Retinal pigment epithelial cell (primary cell): Measurements from ENCODE around the gene D2HGDH.

ENCODE experiments used
- DNase-seq: peaks from one replicate; pipeline ENCODE4 v3.0.0-alpha.2; 2010; ENCODE audit warnings: low read depth
- H3K4me3 ChIP-seq: 2 replicates; pipeline ENCODE4 v1.5.1; 2011; ENCODE audit warnings: mild to moderate bottlenecking, low read length, control low read depth, moderate library complexity
- CTCF ChIP-seq: conservative IDR thresholded peaks from 2 replicates; pipeline ENCODE4 v1.5.1; 2011; ENCODE audit warnings: low read depth, low read length, control low read depth, inconsistent platforms

D2HGDH gene

GRCh38 chr2:241760301-241760771, 25.9 kb downstream of the D2HGDH start:
- no peak for DNase-seq
- TF ChIP-seq CTCF, result no peak
- H3K4me3 ChIP-seq, result no peak overlapping the region

GRCh38 chr2:241762321-241762932, 28.0 kb downstream of the D2HGDH start:
- DNase-seq, result no peak
- no peak overlapping the region for H3K4me3 ChIP-seq
- TF ChIP-seq CTCF, result no peak

- no peak for DNase-seq
- TF ChIP-seq CTCF, result no peak
- H3K4me3 ChIP-seq, result no peak overlapping the region
These were observed 28.5 kb downstream of the D2HGDH start for GRCh38 chr2:241762933-241763369.

- no peak for TF ChIP-seq CTCF
- no peak overlapping the region for H3K4me3 ChIP-seq
- DNase-seq, result no peak
These were observed 29.3 kb downstream of the D2HGDH start for GRCh38 chr2:241763551-241764274.

- no peak for TF ChIP-seq CTCF
- no peak for DNase-seq
- no peak overlapping the region for H3K4me3 ChIP-seq
These were observed 30.1 kb downstream of the D2HGDH start for GRCh38 chr2:241764275-241765241.

- no peak for DNase-seq
- no peak overlapping the region for H3K4me3 ChIP-seq
- TF ChIP-seq CTCF, result no peak
These were observed 33.2 kb downstream of the D2HGDH start for GRCh38 chr2:241767464-241768250.
